HG02981 (cell line): Measurements from ENCODE around the gene MSH5.
"Not testable (repeated sequence)": the region's sequence is repeated elsewhere in the genome, so short reads cannot be mapped to it uniquely, and the experiment has no call there.

Experiments used
- ATAC-seq: cut with Tn5 transposase; IDR thresholded peaks from one replicate; pipeline ENCODE4 v1.9.1; 2021; ENCODE audit warnings: mild to moderate bottlenecking, moderate library complexity; ENCODE audit not compliant: unreplicated experiment

Gene MSH5

DNA sequence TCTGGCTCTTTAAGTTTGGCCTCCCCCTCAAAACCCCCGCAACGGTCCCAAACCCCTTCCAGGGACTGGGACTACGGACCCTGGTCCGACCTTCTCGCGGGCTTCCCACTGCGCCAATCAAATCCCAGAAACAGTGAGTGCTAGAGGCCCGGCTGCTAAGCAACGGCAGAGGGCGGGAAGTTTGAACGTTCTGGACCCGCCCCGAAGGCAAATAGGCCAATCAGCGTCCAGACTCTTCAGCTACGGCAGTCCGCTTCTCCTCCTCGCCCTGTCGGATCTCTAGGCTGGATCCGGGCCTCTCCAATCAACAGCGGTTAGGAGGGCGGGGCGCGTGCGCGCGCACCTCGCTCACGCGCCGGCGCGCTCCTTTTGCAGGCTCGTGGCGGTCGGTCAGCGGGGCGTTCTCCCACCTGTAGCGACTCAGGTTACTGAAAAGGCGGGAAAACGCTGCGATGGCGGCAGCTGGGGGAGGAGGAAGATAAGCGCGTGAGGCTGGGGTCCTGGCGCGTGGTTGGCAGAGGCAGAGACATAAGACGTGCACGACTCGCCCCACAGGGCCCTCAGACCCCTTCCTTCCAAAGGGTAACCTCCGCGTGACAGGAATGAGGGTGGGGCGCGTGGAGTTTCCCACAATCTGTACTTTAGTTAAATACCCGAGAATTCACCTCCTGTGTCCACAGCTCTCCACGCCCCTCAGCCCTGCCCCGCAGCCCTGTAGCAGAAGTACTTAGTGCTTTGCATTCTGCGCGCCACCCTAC lies at the start of gene MSH5:
TSS of gene MSH5 (plus strand) at position 367 of the 758 bp plus-strand sequence. CDS start 462 bp downstream, outside the sequence.
- ATAC-seq = peak; percentile 55

DNA sequence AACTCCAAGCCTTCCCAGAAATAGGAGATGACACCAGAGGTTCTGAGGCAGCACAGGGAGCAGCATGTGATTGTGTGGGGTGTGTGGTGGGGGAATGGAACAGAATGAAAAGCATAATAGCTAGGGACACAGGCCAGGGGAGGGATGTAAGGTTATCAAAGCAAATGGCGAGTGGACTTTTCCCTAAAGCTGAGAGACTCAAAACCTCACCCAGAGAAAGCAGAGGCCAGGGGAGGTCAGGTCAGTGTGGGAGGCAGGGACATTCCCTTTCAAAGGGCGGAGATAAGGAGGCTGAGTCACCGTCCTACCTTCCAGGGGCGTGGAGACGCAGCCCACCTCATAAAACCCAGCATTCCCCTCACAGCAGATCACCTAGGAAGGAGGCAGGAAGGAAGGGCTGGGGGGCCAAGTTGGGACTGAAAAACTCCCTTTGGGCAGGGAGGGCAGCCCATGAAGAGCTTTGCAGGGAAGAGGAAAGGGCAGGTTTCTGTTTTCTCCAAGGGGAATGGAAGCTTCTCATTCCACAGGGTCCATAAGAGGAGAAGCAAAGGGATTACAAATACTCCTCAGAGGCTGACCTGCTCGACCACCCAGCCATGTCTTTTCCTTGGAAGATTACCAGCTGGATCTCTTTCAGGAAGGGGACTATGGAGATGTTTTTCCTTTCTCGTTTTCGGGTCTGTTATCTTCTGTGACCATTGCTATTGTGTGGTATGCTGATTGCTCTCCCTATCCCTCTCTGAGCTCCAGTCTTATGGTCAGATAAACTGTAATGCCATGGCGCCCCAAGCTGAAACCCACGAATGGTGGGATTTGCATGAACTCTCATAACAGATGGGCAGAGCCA lies 49.4 kb upstream of the MSH5 start:
- no peak for ATAC-seq

DNA sequence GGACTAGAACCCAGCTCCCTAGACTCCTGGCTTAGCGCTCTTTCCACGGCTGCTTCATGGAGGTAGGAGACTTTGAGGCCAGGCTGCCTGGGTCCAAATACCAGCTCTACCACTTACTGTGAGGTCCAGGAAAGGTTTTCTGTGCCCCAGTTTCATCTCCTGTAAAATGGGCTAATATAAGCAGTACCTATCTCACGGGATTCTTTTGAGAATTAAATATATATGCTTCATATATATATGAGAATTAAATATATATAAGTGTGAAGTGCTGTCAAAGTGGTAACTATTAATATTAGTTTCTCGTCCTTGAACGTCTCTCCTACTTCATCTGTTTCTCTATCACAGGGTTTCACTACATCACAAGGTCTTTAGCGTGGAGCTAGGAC lies 48.7 kb upstream of the MSH5 start:
- no peak for ATAC-seq

DNA sequence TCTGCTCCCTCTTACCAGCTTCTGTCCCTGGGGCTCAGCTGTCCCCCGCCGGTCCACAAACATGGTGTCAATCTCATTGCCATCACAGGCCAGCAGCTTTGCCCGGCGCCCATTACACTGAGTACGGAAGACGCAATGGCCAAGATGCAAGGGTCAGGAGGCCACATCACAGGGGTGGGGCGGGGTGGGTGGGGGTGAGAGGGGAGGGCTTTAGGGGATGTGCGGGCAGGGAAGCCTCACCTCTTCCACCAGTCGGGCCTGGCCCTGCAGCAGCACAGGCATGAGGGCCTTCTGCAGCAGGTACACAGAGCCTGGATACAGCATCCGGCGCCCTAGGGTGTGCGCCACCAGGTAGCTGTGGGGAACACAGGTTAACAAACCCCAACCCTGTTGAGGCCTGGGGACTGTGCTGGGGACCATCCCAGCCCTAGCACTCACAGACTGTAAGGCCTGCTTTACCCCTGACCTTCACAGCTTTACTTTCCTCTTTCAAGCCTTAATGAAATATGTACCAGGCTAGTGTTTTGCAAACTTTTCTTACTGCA lies 48.2 kb upstream of the MSH5 start:
- no peak for ATAC-seq

DNA sequence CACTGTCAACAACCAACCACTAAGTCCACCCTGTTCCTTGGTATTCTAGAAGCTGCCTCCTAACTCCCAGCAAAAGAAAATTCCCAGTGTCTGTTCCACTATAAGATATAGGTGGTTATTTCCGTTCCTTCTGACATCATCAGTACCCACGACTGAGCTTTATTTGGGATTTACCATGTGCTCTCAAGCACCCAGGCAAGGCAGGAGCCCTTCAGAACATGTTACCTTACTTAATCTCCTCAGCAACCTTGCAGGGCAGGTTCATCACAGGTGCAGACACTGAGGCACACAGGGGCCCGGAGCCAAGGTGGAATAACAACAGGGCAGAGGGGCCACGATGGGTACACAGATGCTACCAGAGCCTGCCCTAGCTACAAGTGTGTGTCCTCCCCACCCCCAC lies 47.5 kb upstream of the MSH5 start:
- no peak for ATAC-seq

DNA sequence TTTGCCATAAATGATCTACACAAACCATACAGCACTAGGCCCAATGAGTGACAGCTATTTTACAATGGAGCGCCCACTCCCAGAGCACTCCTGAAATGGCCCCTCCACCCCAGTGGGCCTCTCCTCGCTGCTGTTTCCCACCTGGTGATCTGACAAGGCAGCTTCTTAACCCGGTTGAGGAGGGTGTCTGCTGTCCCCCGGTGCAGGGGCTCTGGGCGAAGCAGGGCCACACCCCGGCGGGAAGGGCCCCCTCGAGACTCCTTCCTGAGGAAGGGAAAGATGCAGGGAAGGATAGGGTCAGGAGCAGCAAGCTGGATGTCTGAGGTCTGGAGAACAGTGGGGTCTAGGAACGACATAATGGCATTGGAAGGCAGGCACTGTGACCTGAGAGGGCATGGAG lies 46.9 kb upstream of the MSH5 start:
- ATAC-seq = no peak

DNA sequence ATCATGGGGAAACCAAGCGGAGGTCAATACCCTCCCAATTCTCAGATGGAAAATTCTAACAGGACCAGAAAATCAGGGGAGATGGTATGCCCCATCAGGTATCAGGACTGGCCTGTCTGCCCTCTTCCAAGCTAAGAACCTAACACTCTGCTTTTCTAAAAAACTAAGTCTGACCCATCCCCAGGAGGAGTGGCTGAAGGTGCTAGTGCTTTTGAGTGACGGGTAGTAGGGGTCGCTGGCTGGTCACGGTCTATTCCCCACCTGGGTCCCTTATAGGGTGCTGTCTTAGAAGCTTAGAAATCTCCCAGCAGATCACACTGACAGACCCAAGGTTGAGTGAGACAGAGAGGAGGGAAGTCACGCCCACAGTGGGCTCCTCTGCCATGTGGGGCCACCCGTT lies 46.3 kb upstream of the MSH5 start:
- no peak for ATAC-seq

DNA sequence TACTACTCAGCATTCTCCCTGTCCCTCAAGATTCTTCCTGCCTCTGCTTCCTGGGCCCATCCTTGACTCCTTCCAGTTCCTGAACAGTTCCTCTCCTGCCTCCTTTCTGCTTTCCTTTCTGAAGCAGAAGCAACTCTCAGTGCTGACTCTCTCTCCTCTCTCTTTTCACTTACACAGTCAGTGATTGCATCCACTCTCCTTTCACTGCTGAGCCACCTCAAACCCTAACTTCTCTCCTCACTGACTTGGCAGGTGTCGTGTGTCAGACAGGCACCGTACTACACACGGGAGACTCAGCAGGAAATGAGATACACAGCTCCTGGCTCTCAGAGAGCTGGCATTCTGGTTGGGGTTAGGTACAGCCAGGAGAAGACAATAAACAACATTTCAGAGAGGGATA lies 42.2 kb upstream of the MSH5 start:
- no peak for ATAC-seq

DNA sequence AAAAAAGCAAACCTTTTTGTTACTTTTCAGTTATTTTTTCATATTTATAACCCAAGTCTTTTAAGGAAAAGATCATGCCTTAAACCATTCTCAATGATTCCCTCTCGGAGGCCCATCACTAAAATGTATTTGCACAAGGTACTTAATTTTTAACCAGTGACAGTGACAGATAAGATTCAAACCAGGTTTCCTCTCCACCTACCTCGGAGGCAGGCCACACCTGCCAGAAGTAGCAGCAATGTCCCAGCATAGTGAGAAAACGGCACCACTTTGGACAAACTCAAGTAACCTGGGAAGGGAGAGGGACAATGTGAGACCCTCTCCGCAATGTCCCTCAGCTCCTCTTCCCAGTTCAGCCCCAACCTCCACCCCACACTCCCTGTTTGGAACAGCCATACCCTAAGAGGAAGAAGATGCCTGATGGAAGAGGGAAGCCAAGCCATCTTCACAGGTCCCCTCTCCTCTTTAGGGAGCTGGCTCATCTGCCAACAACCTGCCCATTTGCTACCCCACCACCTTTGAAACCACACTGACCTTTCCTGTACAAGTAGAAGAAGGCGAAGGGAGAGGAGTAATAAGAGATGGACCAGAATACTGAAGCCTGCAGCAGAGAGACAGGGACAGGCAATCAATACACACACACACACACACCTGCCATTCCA lies 38.9 kb upstream of the MSH5 start:
- no peak for ATAC-seq

DNA sequence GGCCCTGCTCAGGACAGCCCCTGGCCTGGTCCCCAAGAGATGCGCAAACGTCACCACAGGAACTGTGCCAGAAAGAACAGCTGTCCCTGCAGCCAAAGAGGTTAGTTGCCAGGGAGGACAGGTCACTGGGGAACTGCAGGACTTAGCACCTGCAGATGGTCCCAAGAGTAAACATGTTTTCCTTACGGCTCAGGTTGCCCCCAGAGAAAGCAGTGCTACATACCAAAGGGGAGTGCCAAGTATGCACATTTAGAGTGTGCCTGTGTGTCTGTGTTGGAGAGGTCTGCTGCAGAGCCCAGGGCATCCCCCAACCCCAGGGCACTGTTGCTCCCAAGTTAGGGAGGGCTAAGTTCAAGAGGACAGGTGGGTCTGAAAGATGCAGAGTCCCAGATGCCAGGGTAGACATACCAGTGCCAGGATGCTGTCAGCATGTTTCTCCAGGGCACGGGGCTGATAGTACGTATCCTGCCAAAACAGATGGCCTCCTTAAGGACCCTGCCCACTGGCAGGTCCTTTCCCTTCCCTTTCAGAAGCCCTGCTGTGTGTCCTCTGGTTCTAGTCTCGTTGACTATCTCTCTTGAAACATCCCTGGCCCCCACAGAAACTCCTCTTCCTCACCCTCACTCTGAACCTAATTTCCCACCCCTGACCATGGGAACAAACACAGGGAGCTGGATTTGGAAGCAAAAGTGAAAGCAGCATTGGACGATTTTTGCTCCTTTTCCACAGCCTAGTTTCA lies 38.0 kb upstream of the MSH5 start:
- ATAC-seq = no peak

DNA sequence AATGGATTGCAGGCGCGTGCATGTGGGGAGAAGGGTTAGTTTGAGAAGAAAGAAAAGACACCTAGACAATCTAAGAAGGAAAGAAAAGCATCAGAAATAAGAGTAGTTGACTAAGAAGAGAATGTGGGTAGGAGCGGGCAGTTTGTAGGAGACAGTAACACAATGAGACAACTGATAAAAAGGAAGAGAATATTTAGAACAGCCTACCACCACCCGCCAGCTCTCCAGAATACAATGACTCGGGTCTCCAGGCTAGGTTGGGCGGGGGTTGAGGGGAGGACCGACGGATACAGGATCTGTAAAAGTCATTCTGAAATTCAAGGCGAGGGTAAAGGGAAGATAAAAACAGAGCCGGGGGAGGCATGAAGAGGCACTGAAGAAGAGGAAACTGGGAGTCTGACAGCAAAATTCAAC lies 37.4 kb upstream of the MSH5 start:
- no peak for ATAC-seq

DNA sequence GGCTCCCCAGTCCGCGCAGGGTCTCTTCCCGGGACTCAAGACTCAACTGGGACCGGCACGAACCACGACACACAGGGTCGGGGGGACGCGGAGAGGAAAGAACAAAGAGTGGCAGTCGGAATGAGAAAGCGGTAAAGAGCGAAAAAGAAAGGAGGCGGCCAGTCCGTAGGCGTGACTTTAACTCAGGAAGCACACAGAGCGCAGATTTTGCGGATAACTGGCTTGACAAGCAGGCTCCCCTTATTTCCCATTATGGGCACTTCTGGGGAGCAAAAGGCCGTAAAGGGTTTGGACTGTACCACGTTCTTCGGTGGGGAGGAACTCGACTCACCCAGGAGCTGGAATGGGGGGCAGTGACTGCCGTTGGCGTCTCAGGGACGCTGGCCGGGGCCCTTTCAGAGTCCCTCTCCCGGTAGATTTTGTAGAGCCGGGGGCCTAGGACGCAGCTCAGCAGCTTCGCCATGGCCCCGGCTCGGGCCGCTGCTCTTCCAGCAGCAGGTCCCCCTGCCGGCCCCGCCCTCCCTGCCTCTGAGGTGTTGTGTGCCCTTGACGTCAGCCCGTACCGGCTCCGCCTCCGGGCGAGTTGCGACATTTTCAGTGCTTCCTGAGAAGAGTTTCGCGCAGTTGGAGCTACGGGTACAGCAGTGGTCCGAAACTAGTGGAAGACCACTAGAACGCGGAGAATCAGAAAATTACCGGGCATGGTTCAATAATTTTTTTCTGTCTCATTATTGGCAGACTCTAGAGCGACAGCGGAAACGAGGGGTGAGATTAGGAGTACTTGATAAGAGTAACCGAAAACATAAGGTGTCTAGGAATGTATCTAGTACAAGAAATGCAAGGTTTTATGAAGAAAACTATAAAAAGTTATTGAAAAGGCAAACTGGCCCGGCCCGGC lies 36.7 kb upstream of the MSH5 start, which contains the start of gene ABHD16A:
TSS of gene ABHD16A (minus strand) at position 506 of the 898 bp plus-strand sequence. CDS start at position 463, 43 bp downstream.
- ATAC-seq = peak; percentile 81

DNA sequence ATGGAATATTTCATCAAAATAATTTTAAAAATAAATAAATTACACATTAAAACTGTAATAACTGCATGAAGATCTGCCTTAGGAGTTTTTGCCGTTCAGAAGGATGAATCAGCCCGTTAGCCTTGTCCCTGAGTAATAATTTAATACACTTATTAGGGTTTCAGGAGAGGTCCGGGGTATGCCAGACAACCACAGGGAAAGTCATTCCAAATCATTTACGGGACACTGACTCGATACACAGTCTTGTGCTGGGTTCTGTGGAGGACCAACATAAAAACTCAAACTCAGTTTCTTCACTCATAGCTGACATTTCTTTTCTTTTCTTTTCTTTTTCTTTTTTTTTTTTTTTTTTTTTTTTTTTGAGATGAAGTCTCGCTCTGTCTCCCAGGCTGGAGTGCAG lies 33.9 kb upstream of the MSH5 start:
- no peak for ATAC-seq

DNA sequence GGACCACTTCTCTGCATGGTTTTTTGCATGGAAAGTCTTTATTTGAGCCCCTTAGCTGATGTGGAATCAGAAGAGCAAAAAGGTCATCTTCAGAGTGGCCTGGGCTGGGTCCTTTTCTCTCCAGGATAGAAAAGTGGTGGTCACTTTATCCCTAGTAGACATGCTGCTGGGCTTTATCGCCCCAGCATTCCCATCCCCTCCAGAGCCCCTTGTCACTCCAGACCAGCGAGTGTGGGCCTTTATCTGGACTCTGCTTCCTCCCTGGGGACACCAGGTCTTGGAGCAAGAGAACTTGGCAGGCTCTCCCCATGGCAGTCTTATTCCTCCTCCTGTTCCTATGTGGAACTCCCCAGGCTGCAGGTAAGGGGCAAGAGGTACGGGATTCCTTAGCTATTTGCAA lies 33.2 kb upstream of the MSH5 start, which contains the start of gene LY6G6F:
TSS of gene LY6G6F (plus strand) at position 268 of the 400 bp plus-strand sequence. CDS start at position 309, 41 bp downstream.
- ATAC-seq = no peak

DNA sequence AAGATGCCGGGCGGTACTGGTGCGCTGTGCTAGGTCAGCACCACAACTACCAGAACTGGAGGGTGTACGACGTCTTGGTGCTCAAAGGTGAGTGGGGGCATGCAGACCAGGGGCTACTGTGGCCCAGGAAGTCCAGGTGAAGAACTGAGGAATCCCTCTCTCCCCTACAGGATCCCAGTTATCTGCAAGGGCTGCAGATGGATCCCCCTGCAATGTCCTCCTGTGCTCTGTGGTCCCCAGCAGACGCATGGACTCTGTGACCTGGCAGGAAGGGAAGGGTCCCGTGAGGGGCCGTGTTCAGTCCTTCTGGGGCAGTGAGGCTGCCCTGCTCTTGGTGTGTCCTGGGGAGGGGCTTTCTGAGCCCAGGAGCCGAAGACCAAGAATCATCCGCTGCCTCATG lies 32.1 kb upstream of the MSH5 start:
- no peak for ATAC-seq

DNA sequence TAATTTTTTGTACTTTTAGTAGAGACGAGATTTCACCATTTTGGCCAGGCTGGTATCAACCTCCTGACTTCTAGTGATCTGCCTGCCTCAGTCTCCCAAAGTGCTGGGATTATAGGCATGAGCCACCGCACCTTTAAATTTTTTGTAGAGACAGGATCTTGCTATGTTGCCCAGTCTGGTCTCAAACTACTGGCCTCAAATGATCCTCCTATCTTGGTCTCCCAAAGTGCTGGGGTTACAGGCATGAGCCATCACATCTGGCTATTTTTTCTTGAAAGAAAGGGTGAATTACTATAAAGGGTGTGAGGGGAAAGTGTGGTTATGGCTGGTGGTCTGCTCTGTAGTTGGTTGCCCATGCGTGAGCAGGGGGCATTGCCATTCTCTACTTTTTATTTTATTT lies 31.6 kb upstream of the MSH5 start:
- no peak for ATAC-seq

DNA sequence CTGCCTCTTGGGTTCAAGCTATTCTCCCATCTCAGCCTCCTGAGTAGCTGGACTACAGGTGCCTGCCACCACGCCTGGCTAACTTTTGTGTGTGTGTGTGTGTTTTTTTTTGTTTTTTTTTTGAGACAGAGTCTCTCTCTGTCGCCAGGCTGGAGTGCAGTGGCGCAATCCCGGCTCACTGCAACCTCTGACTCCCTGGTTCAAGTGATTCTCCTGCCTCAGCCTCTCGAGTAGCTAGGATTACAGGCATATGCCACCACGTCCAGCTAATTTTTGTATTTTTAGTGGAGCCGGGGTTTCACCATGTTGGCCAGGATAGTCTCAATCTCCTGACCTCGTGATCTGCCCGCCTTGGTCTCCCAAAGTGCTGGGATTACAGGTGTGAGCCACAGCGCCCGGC lies 30.6 kb upstream of the MSH5 start:
- ATAC-seq = not testable (repeated sequence)

DNA sequence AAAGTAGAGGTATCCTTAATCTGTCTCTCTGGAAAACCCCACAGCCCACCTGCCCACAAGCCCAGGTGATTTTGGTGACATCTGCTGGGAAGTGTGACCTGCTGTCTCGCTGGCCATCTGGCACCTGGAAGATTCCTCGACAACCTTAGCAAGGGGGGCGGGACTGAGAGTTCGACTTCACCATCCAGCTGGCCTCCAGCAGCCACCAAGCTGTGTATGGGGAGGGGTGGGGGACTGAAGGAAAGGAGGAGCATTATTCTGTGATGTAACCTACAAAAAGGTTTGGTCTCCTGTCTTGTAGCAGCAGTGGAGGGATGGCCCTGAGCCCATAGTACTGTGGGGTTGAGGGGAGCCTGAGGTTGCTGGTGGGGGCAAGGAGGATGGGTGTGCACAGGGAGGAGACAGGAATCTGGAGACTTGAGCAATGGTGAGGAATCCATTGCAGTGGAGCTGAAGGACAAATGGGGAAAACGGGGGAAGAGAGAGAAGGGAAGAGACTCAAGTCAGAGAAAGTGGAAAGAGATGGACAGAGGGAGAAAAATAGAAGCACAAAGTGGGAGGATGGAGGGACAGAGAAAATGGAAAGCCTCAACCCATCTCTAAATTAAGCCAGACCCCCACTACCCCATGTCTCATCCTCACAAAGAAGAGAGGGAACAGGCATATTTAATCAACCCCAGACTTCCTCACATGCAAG lies 29.1 kb upstream of the MSH5 start:
- no peak for ATAC-seq

DNA sequence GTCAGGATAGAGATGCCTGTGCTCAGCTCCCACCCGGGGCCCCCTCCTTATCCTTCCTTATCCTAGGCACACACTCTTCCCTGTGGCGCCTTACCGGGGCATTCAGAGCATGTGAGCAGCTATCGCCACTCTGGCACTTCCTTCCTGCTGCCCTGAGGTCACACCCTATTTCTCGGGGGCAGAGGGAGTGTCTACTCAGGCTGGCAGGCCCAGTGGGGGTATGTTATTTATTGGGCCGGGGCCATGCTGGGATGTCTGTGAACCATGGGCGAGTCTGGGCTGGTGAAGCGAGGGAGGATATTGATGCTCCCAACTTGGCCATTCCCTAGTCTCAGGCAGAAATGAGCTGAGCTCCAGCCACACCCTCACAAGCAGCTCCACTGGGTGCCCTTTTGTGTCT lies 28.6 kb upstream of the MSH5 start:
- no peak for ATAC-seq
